ENCODE measurements around the gene ZNF33B. TPM values are rescaled to one million over a fixed set of nuclear protein-coding genes. Genes with fewer than 3 reads are reported as not detected.

The ZNF33B gene
- total RNA-seq, 1 experiment from 2014 or later, result 39.6 TPM

DNA sequence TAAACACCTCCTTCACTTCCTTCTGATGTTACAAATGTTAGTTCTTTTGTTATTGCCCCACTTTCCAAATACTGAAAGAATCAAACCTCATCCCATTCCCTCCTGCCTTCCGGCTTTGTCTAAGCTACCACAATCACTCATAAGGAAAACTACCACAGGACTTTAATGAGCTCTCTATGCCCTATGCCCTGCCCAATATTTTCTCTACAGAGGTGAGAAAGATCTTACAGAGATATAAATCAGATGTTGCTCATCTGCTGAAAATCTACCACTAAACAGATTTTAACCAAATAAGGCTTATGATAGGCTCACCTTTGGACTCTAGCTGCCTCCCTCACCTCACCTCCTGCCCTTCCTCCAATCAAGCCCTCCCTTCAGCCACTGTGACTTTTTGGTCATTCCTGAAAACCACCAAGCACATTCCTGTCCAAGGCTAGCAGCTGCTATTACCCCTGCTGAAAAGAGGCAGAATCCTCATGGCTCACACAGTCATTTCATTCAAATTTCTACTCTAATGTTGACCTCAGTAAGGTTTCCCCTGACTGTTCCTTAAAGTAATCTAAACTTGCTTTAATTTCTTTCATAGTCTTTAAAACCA lies 7.7 kb downstream of the ZNF33B start:
- no peak overlapping the region for H2BK12ac ChIP-seq (ENCODE audit: insufficient read length, low read depth, low read length)
- Mint-ChIP-seq H3K27me3 (ENCODE audit: low read depth) (no peaks in the 10 kb centered on the region), H3K36me3 (ENCODE audit: insufficient read depth in 1 of 3, low read depth in 3 of 3) (peaks cover 47 to 76% (median 66%) of the 10 kb centered on the region in 3 experiments)

More for the DNA sequence above, 7.7 kb downstream of the ZNF33B start:
- no CpG with 5 or more reads among the region's 1 CpG for WGBS (ENCODE audit: extremely low coverage, insufficient read length, low lambda C conversion rate)
- Mint-ChIP-seq H3K4me3 (no peak overlapping the region), H3K4me1 (no peaks in the 10 kb centered on the region), H3K27ac (no peak overlapping the region), H3K9me3 (no peaks in the 10 kb centered on the region)
- no peak overlapping the region for H4K5ac ChIP-seq (ENCODE audit: insufficient read length, low read depth, low read length)
- H2BK120ac ChIP-seq (ENCODE audit: low read depth, low read length, poor library complexity, severe bottlenecking), result no peak overlapping the region
- no peak overlapping the region for H3T11ph ChIP-seq (ENCODE audit: low read length)
- no peak overlapping the region for H3K4ac ChIP-seq (ENCODE audit: low read depth, low read length)
- no peak overlapping the region for H3K27ac ChIP-seq (ENCODE audit: insufficient read length, low read depth, low read length)
- no peak for DNase-seq
- H3K9ac ChIP-seq (ENCODE audit: extremely low read depth, insufficient read length, low read length), result no peak overlapping the region
- no peak overlapping the region for H2AFZ ChIP-seq (ENCODE audit: low read length)
- no peak overlapping the region for H4K91ac ChIP-seq (ENCODE audit: insufficient read length, low read depth, low read length)
- H2BK15ac ChIP-seq (ENCODE audit: low read depth, low read length), result no peak overlapping the region
- H3K79me2 ChIP-seq (ENCODE audit: insufficient read depth, low read length), result no peaks in the 10 kb centered on the region; the same call in 1 of the 2 replicates
- no peak overlapping the region for H2BK5ac ChIP-seq (ENCODE audit: insufficient read length, low read length)
- no peaks in the 10 kb centered on the region for H3K23me2 ChIP-seq (ENCODE audit: insufficient read length, low read depth, low read length, poor library complexity, severe bottlenecking)
- no peaks in the 10 kb centered on the region for H3K27me3 ChIP-seq (ENCODE audit: insufficient read depth, low read length)
- H2AK5ac ChIP-seq (ENCODE audit: insufficient read length, low read length), result no peak overlapping the region
- H2BK20ac ChIP-seq (ENCODE audit: low read depth, low read length, poor library complexity, severe bottlenecking), result no peak overlapping the region
- no peak overlapping the region for H3K18ac ChIP-seq (ENCODE audit: insufficient read length, low read depth, low read length)
- H3K79me1 ChIP-seq (ENCODE audit: insufficient read depth, low read depth, low read length, poor library complexity, severe bottlenecking), result no peaks in the 10 kb centered on the region
- TF ChIP-seq, protein P1, sequence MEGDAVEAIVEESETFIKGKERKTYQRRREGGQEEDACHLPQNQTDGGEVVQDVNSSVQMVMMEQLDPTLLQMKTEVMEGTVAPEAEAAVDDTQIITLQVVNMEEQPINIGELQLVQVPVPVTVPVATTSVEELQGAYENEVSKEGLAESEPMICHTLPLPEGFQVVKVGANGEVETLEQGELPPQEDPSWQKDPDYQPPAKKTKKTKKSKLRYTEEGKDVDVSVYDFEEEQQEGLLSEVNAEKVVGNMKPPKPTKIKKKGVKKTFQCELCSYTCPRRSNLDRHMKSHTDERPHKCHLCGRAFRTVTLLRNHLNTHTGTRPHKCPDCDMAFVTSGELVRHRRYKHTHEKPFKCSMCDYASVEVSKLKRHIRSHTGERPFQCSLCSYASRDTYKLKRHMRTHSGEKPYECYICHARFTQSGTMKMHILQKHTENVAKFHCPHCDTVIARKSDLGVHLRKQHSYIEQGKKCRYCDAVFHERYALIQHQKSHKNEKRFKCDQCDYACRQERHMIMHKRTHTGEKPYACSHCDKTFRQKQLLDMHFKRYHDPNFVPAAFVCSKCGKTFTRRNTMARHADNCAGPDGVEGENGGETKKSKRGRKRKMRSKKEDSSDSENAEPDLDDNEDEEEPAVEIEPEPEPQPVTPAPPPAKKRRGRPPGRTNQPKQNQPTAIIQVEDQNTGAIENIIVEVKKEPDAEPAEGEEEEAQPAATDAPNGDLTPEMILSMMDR (conservative IDR thresholded peaks at IDR 0.05), result no peak
- H3K23ac ChIP-seq (ENCODE audit: insufficient read length, low read depth, low read length), result no peak overlapping the region
- H3K14ac ChIP-seq (ENCODE audit: insufficient read depth, low read length), result no peak overlapping the region
- no peaks in the 10 kb centered on the region for H4K20me1 ChIP-seq (ENCODE audit: control insufficient read depth, insufficient read depth, insufficient read length)
- no peak overlapping the region for H3K56ac ChIP-seq (ENCODE audit: insufficient read length, low read depth, low read length)
- no peaks in the 10 kb centered on the region for H3K9me3 ChIP-seq (ENCODE audit: control insufficient read depth, low read depth, low read length)
- no peaks in the 10 kb centered on the region for H3K4me1 ChIP-seq (ENCODE audit: insufficient read depth, low read length)
- H3K4me2 ChIP-seq (ENCODE audit: insufficient read depth, insufficient read length, low read length), result no peak overlapping the region
- H4K8ac ChIP-seq (replicated peaks; ENCODE audit: insufficient read length, low read depth, low read length), result no peak overlapping the region

Measured in H9 (cell line).